Bronchus fibroblast of lung (primary cell): ENCODE data around the gene DYNC2LI1. TPM values are rescaled to one million over a fixed set of nuclear protein-coding genes. Genes with fewer than 3 reads are reported as not detected.

ENCODE experiments used
- total RNA-seq: library from RNA; depleted of rRNA; stranded (reverse); fragments of >200 nt; gene quantifications from 2 replicates; pipeline ENCODE4 v1.2.3, GENCODE V29; 2015

The DYNC2LI1 gene
- 11.4 and 17.8 TPM in 2 replicates for total RNA-seq

GRCh38 chr2:43773876-43774613 lies at the start of gene DYNC2LI1:
TSS of gene DYNC2LI1 (plus strand) at chr2:43774039. CDS start at chr2:43774139, 100 bp downstream.

GRCh38 chr2:43838560-43839267 lies 64.9 kb downstream of the DYNC2LI1 start, which contains the start of the genes ABCG5 and ABCG8:
TSS of gene ABCG5 (minus strand) at chr2:43838839. CDS start at chr2:43838679, 160 bp downstream.
TSS of gene ABCG8 (plus strand) at chr2:43838971. CDS start at chr2:43839054, 83 bp downstream.

Other genes with a start within 250 kb of the DYNC2LI1 start
- gene THADA, start 178.0 kb upstream of the DYNC2LI1 start, total RNA-seq: 16.3 and 16.4 TPM in 2 replicates
- gene PLEKHH2, start 136.8 kb upstream of the DYNC2LI1 start, total RNA-seq: 1.0 and 1.2 TPM in 2 replicates
- 0.50 and 1.0 TPM in 2 replicates for gene C1GALT1C1L, start 97.6 kb upstream of the DYNC2LI1 start, total RNA-seq
- not detected in 2 replicates for gene ABCG5, start 64.8 kb downstream of the DYNC2LI1 start, total RNA-seq
- gene ABCG8, start 64.9 kb downstream of the DYNC2LI1 start, total RNA-seq: not detected in 2 replicates
- gene LRPPRC, start 221.9 kb downstream of the DYNC2LI1 start, total RNA-seq: 43.3 and 53.1 TPM in 2 replicates